ENCODE results near the gene ARHGAP23.
A peak's percentile ranks its signal among the peaks of the same experiment; 100 is the strongest.

The ARHGAP23 gene

GRCh38 chr17:38428112-38428642 lies at the start of gene ARHGAP23:
TSS of gene ARHGAP23 (plus strand) at chr17:38428464. CDS start at chr17:38428486, 22 bp downstream.
- no peak for DNase-seq

GRCh38 chr17:38379448-38379847 lies 48.8 kb upstream of the ARHGAP23 start:
- no peak for DNase-seq

GRCh38 chr17:38395090-38395489 lies 33.2 kb upstream of the ARHGAP23 start:
- no peak for DNase-seq

GRCh38 chr17:38397227-38397626 lies 31.0 kb upstream of the ARHGAP23 start:
- no peak for DNase-seq

GRCh38 chr17:38400286-38400685 lies 28.0 kb upstream of the ARHGAP23 start:
- no peak for DNase-seq

- DNase-seq, result no peak
Observed at GRCh38 chr17:38401459-38401858, 26.8 kb upstream of the ARHGAP23 start.

- no peak for DNase-seq
Observed at GRCh38 chr17:38402897-38403296, 25.4 kb upstream of the ARHGAP23 start.

- DNase-seq, result no peak
Observed at GRCh38 chr17:38403491-38403890, 24.8 kb upstream of the ARHGAP23 start.

- no peak for DNase-seq
Observed at GRCh38 chr17:38404174-38404943, 23.9 kb upstream of the ARHGAP23 start.

GRCh38 chr17:38405654-38406053 lies 22.6 kb upstream of the ARHGAP23 start:
- no peak for DNase-seq

- DNase-seq, result no peak
Observed at GRCh38 chr17:38410201-38410600, 18.1 kb upstream of the ARHGAP23 start.

GRCh38 chr17:38415250-38416194 lies 12.7 kb upstream of the ARHGAP23 start:
- peak; percentile 88 for DNase-seq

GRCh38 chr17:38416840-38417209 lies 11.4 kb upstream of the ARHGAP23 start:
- DNase-seq, result no peak

- peak; percentile 36 for DNase-seq
Observed at GRCh38 chr17:38417210-38417951, 10.9 kb upstream of the ARHGAP23 start.

GRCh38 chr17:38418062-38418692 lies 10.1 kb upstream of the ARHGAP23 start:
- DNase-seq, result no peak

- peak; percentile 82 for DNase-seq
Observed at GRCh38 chr17:38418693-38419507, 9.4 kb upstream of the ARHGAP23 start.

GRCh38 chr17:38419508-38419981 lies 8.7 kb upstream of the ARHGAP23 start:
- peak; percentile 61 for DNase-seq

GRCh38 chr17:38420518-38420917 lies 7.7 kb upstream of the ARHGAP23 start:
- DNase-seq, result no peak

- peak; percentile 38 for DNase-seq
Observed at GRCh38 chr17:38421171-38421841, 7.0 kb upstream of the ARHGAP23 start.

Measured in retina (tissue), 1 donor.